Glutamatergic neuron (in vitro differentiated cells): ENCODE measurements around the gene USPL1. TPM values are rescaled to one million over a fixed set of nuclear protein-coding genes. Genes with fewer than 3 reads are reported as not detected.

Experiments used
- DNase-seq: peaks from one replicate; pipeline ENCODE4 v3.0.0; 2022
- H3K27ac Mint-ChIP-seq: one replicate; pipeline ENCODE4 v1.8.0; 2020; ENCODE audit warnings: mild to moderate bottlenecking, mixed read lengths, inconsistent platforms; ENCODE audit not compliant: unreplicated experiment
- H3K27me3 Mint-ChIP-seq: one replicate; pipeline ENCODE4 v1.8.0; 2020; ENCODE audit warnings: mild to moderate bottlenecking, moderate library complexity, mixed read lengths, inconsistent platforms; ENCODE audit not compliant: unreplicated experiment
- H3K36me3 Mint-ChIP-seq: one replicate; pipeline ENCODE4 v1.8.0; 2020; ENCODE audit warnings: mild to moderate bottlenecking, mixed read lengths, inconsistent platforms; ENCODE audit not compliant: unreplicated experiment
- H3K4me1 Mint-ChIP-seq: one replicate; pipeline ENCODE4 v1.8.0; 2020; ENCODE audit warnings: mild to moderate bottlenecking, low read depth, mixed read lengths, inconsistent platforms; ENCODE audit not compliant: unreplicated experiment
- H3K4me3 Mint-ChIP-seq: one replicate; pipeline ENCODE4 v1.8.0; 2020; ENCODE audit warnings: mild to moderate bottlenecking, mixed read lengths, inconsistent platforms; ENCODE audit not compliant: unreplicated experiment
- H3K9me3 Mint-ChIP-seq: one replicate; pipeline ENCODE4 v1.8.0; 2020; ENCODE audit warnings: mild to moderate bottlenecking, moderate library complexity, mixed read lengths, inconsistent platforms; ENCODE audit not compliant: unreplicated experiment
- total RNA-seq: library from RNA; stranded (reverse); fragmentation: NEBNext Ultra II Directional; extraction: Animal tissue kit (Norgen Biotek cat#: 25700); gene quantifications from one replicate; pipeline ENCODE4 v1.2.1, GENCODE V29; 2021; ENCODE audit not compliant: unreplicated experiment
- TF ChIP-seq, protein P1 (sequence below): fragments of 200-600 bp; sonication (generic); IDR thresholded peaks from one replicate; pipeline ENCODE4 v1.5.0; 2021; ENCODE audit not compliant: partially characterized antibody, unreplicated experiment

USPL1 gene
- total RNA-seq, 1 donor from 2014 or later, result 101 TPM

DNA sequence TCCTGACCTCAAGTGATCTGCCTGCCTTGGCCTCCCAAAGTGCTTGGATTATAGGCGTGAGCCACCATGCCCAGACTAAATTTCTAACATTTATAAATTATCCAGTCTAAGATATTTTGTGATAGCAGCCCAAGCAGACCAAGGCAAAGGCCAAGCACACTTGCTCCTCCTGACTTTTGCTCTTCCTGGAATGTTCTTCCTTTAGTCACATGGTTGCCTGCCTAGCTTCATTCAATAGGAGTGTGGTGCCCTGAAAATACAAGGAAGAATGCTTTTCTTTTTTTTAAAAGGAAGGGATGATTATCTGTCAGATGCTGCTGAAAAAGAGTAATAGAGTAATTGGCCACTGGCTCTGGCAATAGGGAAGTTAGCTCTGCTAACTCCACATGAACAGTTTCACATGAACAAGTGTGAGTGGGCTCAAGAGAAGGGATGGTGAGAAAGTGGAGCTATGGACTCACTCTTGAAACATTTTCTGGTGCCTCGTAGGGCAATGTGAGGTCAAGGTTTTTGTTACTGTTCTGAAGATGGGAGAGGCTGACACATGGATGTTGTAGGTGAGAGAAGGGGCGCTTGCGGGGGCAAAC is 47.1 kb downstream of the USPL1 start:
- Mint-ChIP-seq H3K4me1 (peaks cover 10% of the 10 kb centered on the region), H3K27ac (no peak overlapping the region)

DNA sequence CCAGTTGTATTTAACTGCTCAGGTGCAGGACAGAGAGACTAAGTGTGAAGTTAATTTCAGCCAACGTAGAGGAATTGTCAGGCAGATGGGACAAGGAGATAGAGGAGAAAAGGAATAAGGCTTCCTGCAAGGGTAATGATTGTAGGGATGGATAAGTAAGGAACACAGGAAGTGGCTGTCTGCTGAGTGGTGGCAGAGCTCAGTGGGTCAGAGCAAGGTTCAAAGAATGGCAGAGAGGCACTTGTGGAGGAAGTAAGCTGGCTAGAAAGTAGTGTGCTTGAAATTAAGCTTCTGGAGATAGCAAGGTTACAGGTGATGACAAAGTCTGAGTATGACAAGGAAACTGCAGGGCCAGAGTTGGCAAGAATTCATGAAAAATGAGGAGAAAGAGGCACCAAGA is 47.9 kb downstream of the USPL1 start:
- Mint-ChIP-seq H3K9me3 (peaks cover 2% of the 10 kb centered on the region), H3K4me3 (no peak overlapping the region), H3K36me3 (no peaks in the 10 kb centered on the region), H3K4me1 (peaks cover 13% of the 10 kb centered on the region), H3K27me3 (no peaks in the 10 kb centered on the region), H3K27ac (no peak overlapping the region)
- DNase-seq, result no peak
- TF ChIP-seq, protein P1, sequence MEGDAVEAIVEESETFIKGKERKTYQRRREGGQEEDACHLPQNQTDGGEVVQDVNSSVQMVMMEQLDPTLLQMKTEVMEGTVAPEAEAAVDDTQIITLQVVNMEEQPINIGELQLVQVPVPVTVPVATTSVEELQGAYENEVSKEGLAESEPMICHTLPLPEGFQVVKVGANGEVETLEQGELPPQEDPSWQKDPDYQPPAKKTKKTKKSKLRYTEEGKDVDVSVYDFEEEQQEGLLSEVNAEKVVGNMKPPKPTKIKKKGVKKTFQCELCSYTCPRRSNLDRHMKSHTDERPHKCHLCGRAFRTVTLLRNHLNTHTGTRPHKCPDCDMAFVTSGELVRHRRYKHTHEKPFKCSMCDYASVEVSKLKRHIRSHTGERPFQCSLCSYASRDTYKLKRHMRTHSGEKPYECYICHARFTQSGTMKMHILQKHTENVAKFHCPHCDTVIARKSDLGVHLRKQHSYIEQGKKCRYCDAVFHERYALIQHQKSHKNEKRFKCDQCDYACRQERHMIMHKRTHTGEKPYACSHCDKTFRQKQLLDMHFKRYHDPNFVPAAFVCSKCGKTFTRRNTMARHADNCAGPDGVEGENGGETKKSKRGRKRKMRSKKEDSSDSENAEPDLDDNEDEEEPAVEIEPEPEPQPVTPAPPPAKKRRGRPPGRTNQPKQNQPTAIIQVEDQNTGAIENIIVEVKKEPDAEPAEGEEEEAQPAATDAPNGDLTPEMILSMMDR, result no peak

More for the DNA sequence above, 47.1 kb downstream of the USPL1 start:
- no peaks in the 10 kb centered on the region for H3K36me3 Mint-ChIP-seq
- H3K4me3 Mint-ChIP-seq, result no peak overlapping the region
- peaks cover 2% of the 10 kb centered on the region for H3K9me3 Mint-ChIP-seq
- no peaks in the 10 kb centered on the region for H3K27me3 Mint-ChIP-seq
- DNase-seq, result no peak
- TF ChIP-seq, protein P1, result no peak

GRCh38 chr13:30666113-30666512 is 48.4 kb downstream of the USPL1 start:
- H3K27me3 Mint-ChIP-seq, result no peaks in the 10 kb centered on the region
- DNase-seq, result no peak

GRCh38 chr13:30667014-30667413 is 49.3 kb downstream of the USPL1 start:
- Mint-ChIP-seq H3K36me3 (no peaks in the 10 kb centered on the region), H3K4me3 (no peak overlapping the region), H3K4me1 (peaks cover 22% of the 10 kb centered on the region), H3K9me3 (peaks cover 2% of the 10 kb centered on the region), H3K27ac (no peak overlapping the region), H3K27me3 (no peaks in the 10 kb centered on the region)
- TF ChIP-seq, protein P1, result no peak
- DNase-seq, result no peak

More at GRCh38 chr13:30666113-30666512, 48.4 kb downstream of the USPL1 start:
- no peak overlapping the region for H3K4me3 Mint-ChIP-seq
- H3K9me3 Mint-ChIP-seq, result peaks cover 2% of the 10 kb centered on the region
- TF ChIP-seq, protein P1, result no peak
- peaks cover 16% of the 10 kb centered on the region for H3K4me1 Mint-ChIP-seq
- no peaks in the 10 kb centered on the region for H3K36me3 Mint-ChIP-seq
- H3K27ac Mint-ChIP-seq, result no peak overlapping the region

DNA sequence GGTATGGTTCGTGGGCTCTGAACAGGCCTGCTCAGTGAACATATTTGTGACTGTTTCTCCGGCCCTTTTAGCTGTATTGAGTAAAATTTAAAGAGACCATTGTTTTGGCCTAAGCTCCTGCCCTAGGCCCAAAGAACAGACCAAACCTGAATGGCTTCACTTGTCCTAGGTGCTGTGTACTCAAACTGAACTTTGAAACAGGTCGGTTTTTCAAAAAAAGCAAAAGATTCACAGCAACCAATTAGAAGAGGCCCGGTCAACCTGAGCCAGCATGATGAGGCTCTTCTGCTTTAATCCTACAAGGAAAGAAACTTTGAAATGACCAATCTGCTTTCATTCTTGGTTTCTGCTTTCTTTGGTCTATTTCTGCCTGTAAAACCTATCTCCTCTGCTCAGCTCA is 50.6 kb downstream of the USPL1 start:
- Mint-ChIP-seq H3K36me3 (no peaks in the 10 kb centered on the region), H3K27ac (no peak overlapping the region), H3K4me1 (peaks cover 24% of the 10 kb centered on the region), H3K27me3 (no peaks in the 10 kb centered on the region), H3K4me3 (no peak overlapping the region), H3K9me3 (no peaks in the 10 kb centered on the region)
- DNase-seq, result no peak
- TF ChIP-seq, protein P1, result no peak
